Ascending aorta (tissue), 2 donors: ENCODE measurements around the gene SORCS1. TPM values are rescaled to one million over a fixed set of nuclear protein-coding genes. Genes with fewer than 3 reads are reported as not detected.

Source experiments
- DNase-seq, 2 donors: peaks; one replicate each; pipeline ENCODE4 v3.0.0-alpha.2; 2019; ENCODE audit warnings: low spot score in 2 of 2
- H3K27ac ChIP-seq, 2 donors: fragments of 200-600 bp; sonication (generic); one replicate each; pipeline ENCODE4 v1.5.1; 2016 to 2017; ENCODE audit warnings: mild to moderate bottlenecking in 1 of 2
- H3K27me3 ChIP-seq: fragments of 200-600 bp; sonication (generic); one replicate; pipeline ENCODE4 v1.5.1; 2017
- H3K36me3 ChIP-seq, 2 donors: fragments of 200-600 bp; sonication (generic); one replicate each; pipeline ENCODE4 v1.5.1; 2016
- H3K4me1 ChIP-seq, 2 donors: fragments of 200-600 bp; sonication (generic); one replicate each; pipeline ENCODE4 v1.5.1; 2016 to 2017; ENCODE audit warnings: mild to moderate bottlenecking in 1 of 2
- H3K4me3 ChIP-seq, 2 donors: fragments of 200-600 bp; sonication (generic); one replicate each; pipeline ENCODE4 v1.5.1; 2016 to 2017; ENCODE audit warnings: mild to moderate bottlenecking in 1 of 2
- H3K9me3 ChIP-seq, 2 donors: fragments of 200-600 bp; sonication (generic); one replicate each; pipeline ENCODE4 v1.5.1; 2016
- intact Hi-C: fragments of 100-400 bp; cut with DNase I; formaldehyde crosslinking; loops from one replicate; pipeline ENCODE4 v1.15.1; 2023
- total RNA-seq: library from RNA; depleted of rRNA; stranded (reverse); fragments of >200 nt; gene quantifications from one replicate; pipeline ENCODE4 v1.1.0, GENCODE V29; 2016
- TF ChIP-seq, protein P1 (sequence below), 3 experiments: fragments of 200-600 bp in 2 of 3; fragments of 450-650 bp in 1 of 3; sonication (generic) in 2 of 3; IDR thresholded peaks; one replicate each; pipeline ENCODE4 v1.5.1; 2016 to 2019; ENCODE audit warnings: antibody characterized with exemption in 3 of 3, mild to moderate bottlenecking in 1 of 3, moderate library complexity in 1 of 3

SORCS1 gene
- total RNA-seq, 1 donor from 2014 or later = not detected

DNA sequence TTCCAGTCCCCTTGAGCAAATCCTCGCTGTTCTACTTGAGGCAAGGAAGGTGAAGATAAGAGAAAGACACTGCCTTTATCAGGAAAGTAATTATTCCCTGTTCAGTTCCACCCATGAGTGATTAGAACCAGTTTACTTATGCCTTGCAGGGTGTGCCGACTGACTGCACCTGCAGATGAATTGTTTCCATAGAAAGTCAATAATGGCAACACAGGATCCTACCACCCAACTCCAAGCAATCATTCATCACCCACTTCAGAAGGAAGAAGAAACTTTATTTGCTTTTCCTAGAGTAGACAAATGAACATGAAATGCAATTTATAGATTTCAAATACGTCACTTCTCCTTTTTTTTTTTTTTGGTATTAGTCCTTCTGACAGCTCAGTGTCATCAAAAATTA lies 383.9 kb downstream of the SORCS1 start:
- H3K4me3 ChIP-seq = no peak overlapping the region
- no peaks in the 10 kb centered on the region for H3K4me1 ChIP-seq
- TF ChIP-seq, protein P1, sequence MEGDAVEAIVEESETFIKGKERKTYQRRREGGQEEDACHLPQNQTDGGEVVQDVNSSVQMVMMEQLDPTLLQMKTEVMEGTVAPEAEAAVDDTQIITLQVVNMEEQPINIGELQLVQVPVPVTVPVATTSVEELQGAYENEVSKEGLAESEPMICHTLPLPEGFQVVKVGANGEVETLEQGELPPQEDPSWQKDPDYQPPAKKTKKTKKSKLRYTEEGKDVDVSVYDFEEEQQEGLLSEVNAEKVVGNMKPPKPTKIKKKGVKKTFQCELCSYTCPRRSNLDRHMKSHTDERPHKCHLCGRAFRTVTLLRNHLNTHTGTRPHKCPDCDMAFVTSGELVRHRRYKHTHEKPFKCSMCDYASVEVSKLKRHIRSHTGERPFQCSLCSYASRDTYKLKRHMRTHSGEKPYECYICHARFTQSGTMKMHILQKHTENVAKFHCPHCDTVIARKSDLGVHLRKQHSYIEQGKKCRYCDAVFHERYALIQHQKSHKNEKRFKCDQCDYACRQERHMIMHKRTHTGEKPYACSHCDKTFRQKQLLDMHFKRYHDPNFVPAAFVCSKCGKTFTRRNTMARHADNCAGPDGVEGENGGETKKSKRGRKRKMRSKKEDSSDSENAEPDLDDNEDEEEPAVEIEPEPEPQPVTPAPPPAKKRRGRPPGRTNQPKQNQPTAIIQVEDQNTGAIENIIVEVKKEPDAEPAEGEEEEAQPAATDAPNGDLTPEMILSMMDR (IDR thresholded peaks at IDR 0.05) = no peak
- H3K36me3 ChIP-seq = no peaks in the 10 kb centered on the region
- no peak overlapping the region for H3K27ac ChIP-seq
- no peaks in the 10 kb centered on the region for H3K9me3 ChIP-seq
- H3K27me3 ChIP-seq = no peaks in the 10 kb centered on the region
- DNase-seq = no peak
- intact Hi-C loops = no loop called here

DNA sequence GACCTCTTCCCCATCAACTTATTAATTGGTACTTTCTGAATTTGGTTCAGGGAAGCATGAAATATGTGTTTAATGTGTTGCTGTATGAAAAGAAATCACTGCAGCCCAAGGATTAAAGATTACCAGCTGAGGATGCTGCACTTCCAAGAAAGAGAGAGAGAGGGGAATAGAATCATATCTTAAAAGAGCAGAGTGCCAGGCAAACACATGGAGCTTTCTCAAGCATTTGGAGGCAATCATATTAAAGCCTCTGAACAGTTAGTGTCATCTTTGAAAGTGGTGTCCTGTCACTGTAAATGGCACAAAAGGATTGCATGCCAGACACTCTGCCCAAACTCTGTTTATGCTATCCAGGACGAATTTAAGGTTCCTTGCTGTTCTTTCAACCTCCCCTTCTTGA lies 386.7 kb downstream of the SORCS1 start:
- Histone ChIP-seq H3K4me3 (no peak overlapping the region), H3K27ac (no peak overlapping the region), H3K27me3 (no peaks in the 10 kb centered on the region), H3K9me3 (no peaks in the 10 kb centered on the region), H3K36me3 (no peaks in the 10 kb centered on the region), H3K4me1 (no peaks in the 10 kb centered on the region)
- TF ChIP-seq, protein P1 (IDR thresholded peaks at IDR 0.05) = no peak
- intact Hi-C loops = no loop called here
- no peak for DNase-seq

DNA sequence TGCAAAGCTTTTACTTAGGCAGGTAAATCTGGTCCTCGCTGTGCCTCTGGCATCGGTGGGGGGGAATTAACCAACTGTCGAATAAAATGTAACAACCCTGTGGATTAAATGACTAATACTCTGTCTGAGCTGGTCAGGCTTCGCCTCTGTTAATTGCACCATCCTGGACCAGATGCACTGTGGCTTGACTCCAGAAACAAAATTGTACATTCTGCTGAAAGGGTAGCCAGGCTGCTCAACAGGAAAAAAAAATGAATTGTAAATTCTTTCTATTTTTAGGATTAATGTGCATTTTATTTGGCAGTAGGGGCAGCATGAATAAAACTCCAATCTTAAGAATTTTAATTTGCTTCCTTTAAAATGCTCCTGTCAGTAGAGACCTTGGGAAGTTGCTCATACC lies 389.4 kb downstream of the SORCS1 start:
- no peak overlapping the region for H3K4me3 ChIP-seq
- no peak for DNase-seq
- H3K36me3 ChIP-seq = no peaks in the 10 kb centered on the region
- H3K4me1 ChIP-seq = no peaks in the 10 kb centered on the region
- H3K9me3 ChIP-seq = no peaks in the 10 kb centered on the region
- H3K27me3 ChIP-seq = no peaks in the 10 kb centered on the region
- H3K27ac ChIP-seq = no peak overlapping the region
- TF ChIP-seq, protein P1 (IDR thresholded peaks at IDR 0.05) = no peak
- intact Hi-C loops = no loop called here

GRCh38 chr10:106772957-106773356 lies 391.5 kb downstream of the SORCS1 start:
- no peak for DNase-seq
- Histone ChIP-seq H3K4me3 (no peak overlapping the region), H3K4me1 (no peaks in the 10 kb centered on the region), H3K27ac (no peak overlapping the region), H3K9me3 (no peaks in the 10 kb centered on the region), H3K36me3 (no peaks in the 10 kb centered on the region), H3K27me3 (no peaks in the 10 kb centered on the region)
- intact Hi-C loops = no loop called here
- TF ChIP-seq, protein P1 (IDR thresholded peaks at IDR 0.05) = no peak

DNA sequence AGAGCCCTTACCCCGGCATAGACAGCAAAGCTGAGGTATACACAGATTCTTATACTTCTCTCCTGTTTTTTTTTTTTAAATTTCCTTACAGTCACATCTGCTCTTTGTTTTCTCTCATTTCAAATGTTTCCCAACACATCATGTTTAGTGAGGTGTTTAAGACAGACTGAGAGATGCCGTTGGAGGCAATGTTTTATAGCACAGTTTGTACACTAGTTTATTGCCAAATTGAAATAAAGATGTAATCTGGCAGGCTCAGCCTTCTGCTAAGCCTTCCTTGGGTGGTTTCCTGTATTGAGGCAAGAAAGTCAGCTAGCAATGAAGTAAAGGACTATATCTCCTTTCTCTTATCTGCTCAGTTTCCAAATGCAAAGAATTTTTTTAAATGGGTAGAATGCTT lies 393.4 kb downstream of the SORCS1 start:
- Histone ChIP-seq H3K4me3 (no peak overlapping the region), H3K9me3 (no peaks in the 10 kb centered on the region), H3K4me1 (no peaks in the 10 kb centered on the region), H3K36me3 (no peaks in the 10 kb centered on the region), H3K27ac (no peak overlapping the region), H3K27me3 (no peaks in the 10 kb centered on the region)
- DNase-seq = no peak
- TF ChIP-seq, protein P1 (IDR thresholded peaks at IDR 0.05) = no peak
- intact Hi-C loops = no loop called here

DNA sequence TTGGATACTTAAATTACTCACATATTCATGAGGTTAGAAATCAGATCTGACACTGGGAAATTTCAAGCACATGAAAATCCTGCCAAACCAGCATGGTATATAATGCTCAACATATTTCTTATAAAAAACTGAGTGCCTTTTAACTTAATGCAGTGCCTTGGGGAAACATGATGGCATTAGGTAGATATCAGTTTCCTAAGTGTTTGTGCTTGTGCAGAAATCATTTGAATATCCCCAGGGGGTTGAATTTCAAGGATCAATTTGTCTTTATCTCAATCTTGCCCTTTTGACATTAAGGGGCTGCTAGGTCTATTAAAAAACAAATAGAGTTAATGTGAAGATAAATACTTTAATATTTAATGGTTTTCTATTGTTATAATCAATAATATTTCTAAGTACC lies 396.3 kb downstream of the SORCS1 start:
- Histone ChIP-seq H3K36me3 (no peaks in the 10 kb centered on the region), H3K4me3 (no peak overlapping the region), H3K27me3 (no peaks in the 10 kb centered on the region), H3K9me3 (no peaks in the 10 kb centered on the region), H3K4me1 (no peaks in the 10 kb centered on the region), H3K27ac (no peak overlapping the region)
- intact Hi-C loops = no loop called here
- TF ChIP-seq, protein P1 (IDR thresholded peaks at IDR 0.05) = no peak
- DNase-seq = no peak
